COLO829 (cell line): ENCODE data around the gene PTGIR.

Experiments
- DNase-seq: peaks from one replicate; pipeline ENCODE4 v3.0.0; 2012; ENCODE audit warnings: low spot score

Gene PTGIR

DNA sequence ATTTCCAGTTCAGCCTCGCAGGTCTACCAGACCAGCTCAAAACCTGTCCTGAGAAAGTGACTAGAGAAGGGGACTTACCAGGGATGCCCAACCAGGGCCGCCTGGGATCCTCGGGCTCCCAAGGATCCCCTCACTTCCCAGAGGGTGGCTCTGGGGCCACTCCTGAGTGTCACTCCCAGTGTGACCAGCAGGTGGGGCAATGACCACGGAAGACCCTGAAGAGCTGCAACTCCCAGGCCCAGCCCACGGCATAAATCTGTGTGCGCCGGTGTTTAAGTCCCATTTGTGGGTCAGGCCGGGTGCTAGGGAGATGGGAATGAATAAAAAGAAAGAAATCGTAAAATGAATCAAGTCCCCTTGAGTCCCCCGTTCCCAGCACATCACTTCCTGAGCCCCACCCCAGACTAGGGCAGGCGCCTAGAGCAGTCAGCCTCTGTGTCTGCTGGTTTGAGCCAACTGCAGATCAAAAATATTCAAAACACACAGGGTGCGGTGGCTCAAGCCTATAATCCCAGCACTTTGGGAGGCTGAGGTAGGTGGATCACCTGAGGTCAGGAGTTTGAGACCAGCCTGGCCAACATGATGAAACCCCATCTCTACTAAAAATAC, 10.7 kb downstream of the PTGIR start:
- DNase-seq, result peak; percentile 86

DNA sequence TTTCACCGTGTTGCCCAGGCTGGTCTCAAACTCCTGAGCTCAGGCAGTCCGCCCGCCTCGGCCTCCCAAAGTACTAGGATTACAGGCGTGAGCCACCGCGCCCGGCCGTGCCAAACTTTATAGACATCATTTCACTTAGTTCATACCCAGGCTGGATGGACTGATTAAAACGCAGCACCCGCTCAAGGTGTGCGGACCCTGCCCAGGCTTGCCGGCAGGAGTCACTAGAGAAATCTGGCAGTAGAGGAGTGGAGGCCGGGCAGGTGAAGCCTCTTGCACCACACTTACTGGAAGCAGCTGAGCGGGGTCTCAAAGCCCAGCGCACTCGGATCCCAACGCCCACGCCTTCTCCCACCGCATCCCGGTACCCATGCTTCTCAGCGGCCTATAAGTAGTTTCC, 11.4 kb downstream of the PTGIR start:
- DNase-seq, result no peak

DNA sequence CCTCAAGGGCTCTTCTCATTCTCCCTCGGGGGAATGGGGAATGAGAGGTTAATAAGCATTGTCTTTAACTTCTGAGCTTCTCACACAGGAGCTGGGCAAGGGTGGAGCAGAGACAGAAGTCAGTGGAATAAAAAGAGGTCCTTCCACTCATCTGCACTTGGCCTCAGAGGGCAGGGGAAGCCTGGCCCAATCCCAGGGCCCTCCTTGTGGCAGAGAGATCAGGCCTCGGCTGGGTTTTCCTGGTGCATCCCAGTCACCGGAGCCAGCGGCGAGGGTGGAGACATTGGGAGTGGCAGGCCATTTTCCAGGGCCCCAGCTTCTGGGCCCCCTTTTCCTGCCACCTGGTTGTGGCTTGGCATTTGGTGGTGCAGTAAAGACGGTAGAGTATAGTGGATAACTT, 13.1 kb downstream of the PTGIR start:
- no peak for DNase-seq

DNA sequence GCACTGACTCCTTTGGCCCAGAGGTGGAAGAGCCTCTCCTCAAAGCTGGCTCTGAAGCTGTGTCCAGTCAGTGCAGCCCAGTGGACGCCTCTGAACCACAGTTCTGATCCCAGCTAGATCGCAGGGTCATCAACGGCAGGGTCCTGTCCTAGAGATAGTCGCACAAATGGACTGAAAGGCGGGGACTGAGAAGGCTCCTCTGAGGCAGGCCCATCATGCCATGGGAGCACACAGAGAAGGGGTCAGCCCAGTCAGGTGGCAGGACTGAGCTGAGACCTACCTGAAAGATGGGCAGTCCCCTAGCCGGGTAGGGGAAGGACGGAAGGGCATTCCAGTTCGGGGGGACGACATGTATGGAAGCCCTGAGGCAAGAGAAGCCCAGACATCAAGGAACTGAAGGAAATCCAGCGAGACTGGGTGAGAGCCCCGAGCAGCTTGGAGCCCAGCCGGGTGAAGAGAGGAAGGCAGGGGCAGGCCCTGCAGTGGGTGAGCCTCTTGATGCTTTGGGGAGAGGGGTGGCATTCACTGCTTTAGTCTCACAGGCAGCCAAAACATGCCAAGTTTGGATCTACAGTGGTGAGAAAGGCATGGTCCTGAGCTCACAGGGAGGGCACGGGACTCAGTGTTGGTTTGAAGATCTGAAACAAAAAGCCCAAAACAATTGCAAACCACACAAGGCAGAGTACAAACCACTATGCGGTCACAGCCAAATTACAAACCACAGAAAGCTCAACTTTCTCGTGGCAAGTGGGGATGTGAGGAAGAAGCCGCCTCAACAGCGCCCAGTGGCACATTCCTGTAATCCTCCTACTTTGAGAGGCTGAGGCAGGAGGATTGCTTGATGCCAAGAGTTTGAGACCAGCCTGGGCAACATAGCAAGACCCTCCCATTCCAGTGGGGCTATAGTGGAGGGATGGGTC, 13.8 kb downstream of the PTGIR start:
- DNase-seq, result no peak

DNA sequence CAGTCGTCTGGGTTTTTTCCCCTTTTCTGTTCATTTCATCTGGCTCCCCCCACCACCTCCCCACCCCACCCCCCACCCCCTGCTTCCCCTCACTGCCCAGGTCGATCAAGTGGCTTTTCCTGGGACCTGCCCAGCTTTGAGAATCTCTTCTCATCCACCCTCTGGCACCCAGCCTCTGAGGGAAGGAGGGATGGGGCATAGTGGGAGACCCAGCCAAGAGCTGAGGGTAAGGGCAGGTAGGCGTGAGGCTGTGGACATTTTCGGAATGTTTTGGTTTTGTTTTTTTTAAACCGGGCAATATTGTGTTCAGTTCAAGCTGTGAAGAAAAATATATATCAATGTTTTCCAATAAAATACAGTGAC, 14.5 kb downstream of the PTGIR start:
- DNase-seq, result no peak

DNA sequence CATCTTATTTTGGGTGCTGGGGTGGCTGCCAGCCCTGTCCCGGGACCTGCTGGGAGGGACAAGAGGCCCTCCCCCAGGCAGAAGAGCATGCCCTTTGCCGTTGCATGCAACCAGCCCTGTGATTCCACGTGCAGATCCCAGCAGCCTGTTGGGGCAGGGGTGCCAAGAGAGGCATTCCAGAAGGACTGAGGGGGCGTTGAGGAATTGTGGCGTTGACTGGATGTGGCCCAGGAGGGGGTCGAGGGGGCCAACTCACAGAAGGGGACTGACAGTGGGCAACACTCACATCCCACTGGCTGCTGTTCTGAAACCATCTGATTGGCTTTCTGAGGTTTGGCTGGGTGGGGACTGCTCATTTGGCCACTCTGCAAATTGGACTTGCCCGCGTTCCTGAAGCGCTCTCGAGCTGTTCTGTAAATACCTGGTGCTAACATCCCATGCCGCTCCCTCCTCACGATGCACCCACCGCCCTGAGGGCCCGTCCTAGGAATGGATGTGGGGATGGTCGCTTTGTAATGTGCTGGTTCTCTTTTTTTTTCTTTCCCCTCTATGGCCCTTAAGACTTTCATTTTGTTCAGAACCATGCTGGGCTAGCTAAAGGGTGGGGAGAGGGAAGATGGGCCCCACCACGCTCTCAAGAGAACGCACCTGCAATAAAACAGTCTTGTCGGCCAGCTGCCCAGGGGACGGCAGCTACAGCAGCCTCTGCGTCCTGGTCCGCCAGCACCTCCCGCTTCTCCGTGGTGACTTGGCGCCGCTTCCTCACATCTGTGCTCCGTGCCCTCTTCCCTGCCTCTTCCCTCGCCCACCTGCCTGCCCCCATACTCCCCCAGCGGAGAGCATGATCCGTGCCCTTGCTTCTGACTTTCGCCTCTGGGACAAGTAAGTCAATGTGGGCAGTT, 15.1 kb downstream of the PTGIR start:
- no peak for DNase-seq

DNA sequence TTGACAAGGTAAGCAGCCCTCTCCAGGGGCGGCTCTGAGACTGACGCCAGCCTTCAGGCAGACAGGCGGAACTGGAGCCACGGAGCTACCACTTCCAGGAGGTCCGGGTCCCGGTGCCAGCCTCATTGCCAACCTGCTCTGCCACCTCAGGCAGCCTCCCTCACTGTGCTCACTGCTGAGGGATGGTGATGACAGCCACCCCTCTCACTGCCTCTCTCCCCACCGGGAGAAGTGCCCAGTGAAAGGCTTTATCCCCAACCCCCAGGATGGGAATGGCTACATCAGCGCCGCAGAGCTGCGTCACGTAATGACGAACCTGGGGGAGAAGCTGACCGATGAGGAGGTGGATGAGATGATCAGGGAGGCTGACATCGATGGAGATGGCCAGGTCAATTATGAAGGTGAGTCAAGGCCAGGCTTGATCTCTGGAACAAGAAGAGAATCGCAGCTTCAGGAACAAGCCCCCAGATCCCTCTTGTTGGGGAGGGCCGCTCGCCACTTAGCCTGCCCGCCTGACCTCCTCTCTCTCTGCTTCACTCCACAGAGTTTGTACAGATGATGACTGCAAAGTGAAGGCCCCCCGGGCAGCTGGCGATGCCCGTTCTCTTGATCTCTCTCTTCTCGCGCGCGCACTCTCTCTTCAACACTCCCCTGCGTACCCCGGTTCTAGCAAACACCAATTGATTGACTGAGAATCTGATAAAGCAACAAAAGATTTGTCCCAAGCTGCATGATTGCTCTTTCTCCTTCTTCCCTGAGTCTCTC, 16.1 kb downstream of the PTGIR start:
- DNase-seq, result no peak

DNA sequence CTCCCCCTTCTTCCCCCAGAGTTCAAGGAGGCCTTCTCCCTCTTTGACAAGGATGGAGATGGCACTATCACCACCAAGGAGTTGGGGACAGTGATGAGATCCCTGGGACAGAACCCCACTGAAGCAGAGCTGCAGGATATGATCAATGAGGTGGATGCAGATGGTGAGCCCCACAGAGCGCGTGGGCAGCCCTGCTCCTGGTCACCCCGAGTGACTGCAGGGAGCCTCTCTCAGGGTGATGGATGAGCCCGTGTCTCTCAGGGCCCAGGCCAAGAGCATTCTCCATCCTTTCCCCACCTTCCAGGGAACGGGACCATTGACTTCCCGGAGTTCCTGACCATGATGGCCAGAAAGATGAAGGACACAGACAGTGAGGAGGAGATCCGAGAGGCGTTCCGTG, 16.7 kb downstream of the PTGIR start:
- DNase-seq, result no peak

DNA sequence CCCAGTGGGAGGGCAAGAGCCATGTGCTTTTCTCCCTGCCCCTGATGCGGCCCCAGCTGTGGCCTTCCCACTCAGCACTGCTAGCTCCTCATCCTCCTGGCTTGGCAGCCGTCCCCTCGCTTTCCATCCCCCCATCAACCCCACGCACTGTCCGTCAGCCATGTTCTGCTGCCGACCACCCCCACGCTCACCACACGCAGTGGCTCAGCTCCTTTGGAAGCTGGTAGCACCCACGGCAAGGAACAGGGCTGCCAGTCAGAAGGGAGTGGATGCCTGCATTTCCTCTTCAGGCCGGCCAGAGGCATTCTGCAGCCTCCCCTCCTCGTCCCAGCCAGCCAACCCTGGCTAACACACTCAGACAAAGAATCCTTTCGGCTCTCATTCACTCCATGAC, 17.4 kb downstream of the PTGIR start:
- DNase-seq, result no peak

DNA sequence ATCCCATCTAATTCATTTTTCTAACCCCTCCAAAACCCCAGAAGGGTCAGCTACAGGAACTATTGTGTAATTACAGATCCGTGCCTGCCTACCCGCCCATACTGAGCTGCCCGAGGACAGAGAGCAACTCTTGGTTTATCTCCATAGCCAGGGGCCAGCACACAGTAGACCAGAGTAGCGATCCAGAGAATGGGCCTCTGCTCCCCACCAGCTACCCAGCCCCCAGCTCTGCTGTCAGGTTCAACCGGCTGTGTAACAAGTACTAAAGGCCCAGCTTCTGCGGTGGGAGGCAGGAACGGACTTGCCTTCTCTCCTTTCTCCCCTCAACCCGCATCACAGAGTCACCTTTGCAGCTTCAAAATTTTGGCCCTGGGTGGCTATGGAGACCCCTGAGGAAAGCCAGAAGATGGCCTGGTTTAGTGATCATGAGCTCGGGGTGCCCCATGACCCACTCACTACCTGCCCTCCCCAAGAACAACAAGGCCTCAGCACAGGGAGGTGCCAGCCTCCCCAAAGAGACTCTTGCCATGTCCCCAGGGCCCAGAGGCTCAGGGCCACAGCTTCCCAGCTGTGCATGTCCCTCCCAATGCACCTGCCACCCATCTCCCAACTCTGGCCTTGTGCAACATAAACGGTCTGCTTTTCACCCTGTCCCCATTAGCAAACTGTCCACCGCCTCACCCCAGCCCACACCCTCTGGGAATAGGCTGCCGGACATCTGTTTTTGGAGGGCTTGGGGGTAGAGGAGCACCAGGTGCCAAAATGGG, 18.0 kb downstream of the PTGIR start:
- DNase-seq, result no peak

DNA sequence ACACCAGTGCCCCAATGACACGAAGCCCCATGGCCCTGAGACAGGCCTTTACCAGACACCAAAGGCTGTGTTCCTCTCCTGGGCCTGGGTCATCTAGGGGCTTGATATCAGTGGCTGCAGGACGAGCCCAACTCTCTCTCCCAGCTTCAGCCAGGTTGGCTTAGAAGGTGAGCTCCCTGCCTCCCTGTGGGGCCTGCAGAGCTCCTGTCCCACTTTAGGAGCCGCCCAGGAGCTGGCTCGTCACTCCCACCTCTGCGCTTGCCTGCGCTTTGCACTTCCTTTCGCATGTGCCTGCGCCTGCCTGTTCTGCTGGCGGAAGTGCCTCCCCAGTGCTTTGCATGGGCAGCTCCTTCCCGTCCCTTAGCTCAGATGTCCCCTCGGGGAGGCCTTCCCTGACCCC, 18.9 kb downstream of the PTGIR start:
- DNase-seq, result no peak

DNA sequence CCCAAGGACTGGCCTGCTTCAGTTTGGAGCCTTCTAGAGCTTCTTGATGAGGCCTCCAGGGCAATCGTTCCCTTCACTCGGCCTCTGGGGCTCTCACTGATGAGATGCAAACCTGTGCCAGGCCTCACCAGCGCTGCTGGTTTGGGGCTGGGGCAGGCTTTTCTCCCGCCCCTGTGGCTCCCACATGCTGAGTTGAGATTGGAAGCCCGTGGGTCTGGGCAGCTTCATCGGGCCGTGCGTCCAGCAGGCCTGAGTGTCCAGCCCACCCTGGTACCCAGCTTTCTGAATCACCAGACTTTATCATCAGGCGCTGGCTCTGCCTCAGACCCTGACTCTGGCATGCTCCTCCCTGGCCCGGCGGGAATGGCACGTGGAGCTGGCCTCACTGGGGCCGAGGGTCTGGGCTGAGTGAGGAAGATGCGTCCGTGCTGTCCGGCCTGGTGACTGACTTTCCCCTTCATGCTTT, 19.5 kb downstream of the PTGIR start:
- DNase-seq, result no peak

DNA sequence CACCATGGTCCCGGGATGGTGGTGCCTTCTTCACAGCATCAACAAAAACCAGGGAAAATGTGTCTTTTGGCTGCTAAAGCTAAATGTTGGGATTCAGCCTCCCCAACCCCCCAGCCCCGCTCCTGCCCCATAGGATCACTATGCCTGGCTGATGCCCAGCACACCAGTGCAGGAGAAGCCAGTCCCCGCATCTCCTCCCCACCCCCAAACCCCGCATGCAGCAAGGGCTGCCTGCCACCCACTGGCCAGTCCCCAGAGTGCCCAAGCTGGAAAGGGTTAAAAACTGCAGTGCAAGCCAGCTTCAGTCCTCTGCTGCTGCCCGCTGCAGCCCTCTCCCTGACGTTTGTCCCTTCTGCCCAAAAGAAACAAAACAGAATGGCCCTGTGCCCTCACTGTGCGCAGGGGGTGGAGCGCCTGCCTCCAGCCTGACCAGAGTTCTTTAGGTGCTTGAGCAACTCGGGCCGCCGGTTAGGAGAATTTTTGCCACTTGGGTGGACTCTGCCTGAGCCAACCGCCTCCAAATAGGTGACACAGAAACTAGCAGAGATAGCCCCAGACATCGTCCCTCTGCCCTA, 20.0 kb downstream of the PTGIR start:
- no peak for DNase-seq

DNA sequence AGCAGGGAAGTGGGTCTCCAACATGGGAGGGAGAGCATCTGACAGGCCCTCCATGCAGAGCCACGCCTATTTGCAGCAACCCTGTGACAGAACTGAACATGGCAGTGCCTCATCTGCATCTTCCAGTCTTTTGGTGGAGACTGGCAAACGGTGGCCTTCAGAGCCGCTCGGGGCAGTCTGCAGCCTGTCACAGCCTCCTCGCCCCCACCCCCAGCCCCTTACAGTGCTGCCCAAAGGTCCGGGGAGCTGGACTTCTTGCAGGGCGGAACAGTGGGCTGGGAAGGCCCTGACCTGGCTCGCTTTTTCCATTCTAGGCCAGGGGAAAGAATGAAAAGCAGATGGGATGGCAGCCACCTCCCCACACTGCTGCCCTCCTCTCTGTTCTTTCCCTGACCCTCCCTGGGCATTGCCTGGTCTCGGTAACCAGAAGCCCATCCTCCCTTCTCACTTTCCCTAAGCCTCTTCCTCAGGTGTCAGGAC, 21.1 kb downstream of the PTGIR start:
- no peak for DNase-seq

DNA sequence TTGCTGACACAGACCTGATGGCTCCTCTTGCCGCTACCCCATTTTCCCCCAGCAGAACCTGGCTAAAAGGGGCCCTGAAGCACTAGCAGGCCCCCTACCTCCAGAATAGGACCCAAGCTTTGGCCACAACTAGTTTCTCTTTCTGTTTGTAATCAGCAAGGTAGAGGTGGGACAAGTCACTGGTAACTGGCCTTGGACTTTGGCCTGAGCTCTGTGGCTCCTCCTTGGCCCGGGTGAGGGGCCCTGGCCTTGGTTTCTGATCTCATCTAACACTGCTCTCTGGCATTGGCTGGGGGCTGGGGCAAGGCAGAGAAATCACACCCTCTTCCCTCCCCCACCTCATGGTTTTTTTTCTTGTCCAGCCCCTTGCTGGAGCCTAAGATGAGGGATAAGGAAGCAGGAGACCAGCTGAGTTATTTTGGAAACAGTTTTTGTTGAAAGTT, 21.7 kb downstream of the PTGIR start:
- no peak for DNase-seq

DNA sequence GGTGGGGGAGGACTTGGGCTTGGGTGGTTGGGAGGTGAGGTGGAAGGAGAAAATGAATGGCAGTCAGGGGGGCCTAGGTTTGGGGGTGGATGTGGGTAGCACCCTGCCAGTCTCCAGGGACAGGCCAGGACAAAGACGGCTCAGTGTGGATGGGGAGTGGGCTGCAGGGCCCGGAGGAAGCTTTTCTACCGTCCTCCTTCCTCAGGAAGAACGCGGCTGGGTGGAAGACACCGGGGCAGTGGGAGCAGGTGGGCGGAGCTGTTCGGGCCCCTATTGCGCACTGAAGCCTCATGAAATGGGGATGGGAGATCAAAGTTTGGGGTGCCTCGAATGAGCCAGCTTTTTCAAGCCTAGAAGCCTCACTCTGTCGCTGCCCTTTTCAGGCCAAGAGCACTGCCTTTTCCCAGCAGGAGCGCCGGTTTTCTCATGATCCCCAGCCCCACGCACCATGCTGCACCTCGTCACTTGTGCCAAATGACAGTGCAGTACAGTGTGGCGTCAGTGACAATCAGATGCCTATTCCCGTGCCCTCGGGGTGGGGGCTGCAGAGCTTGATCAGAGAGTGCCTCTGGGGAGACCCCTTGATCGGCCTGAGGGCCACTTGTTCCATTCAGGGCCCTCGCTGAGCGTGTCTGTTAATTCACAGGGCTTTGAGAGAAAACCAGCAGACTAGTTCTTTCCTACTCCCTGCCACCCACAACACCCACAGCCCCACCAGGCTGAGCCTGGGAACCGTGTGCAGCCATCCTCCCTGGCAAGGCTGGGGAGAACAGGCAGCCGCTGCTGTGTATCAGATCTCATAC, 22.3 kb downstream of the PTGIR start:
- no peak for DNase-seq

DNA sequence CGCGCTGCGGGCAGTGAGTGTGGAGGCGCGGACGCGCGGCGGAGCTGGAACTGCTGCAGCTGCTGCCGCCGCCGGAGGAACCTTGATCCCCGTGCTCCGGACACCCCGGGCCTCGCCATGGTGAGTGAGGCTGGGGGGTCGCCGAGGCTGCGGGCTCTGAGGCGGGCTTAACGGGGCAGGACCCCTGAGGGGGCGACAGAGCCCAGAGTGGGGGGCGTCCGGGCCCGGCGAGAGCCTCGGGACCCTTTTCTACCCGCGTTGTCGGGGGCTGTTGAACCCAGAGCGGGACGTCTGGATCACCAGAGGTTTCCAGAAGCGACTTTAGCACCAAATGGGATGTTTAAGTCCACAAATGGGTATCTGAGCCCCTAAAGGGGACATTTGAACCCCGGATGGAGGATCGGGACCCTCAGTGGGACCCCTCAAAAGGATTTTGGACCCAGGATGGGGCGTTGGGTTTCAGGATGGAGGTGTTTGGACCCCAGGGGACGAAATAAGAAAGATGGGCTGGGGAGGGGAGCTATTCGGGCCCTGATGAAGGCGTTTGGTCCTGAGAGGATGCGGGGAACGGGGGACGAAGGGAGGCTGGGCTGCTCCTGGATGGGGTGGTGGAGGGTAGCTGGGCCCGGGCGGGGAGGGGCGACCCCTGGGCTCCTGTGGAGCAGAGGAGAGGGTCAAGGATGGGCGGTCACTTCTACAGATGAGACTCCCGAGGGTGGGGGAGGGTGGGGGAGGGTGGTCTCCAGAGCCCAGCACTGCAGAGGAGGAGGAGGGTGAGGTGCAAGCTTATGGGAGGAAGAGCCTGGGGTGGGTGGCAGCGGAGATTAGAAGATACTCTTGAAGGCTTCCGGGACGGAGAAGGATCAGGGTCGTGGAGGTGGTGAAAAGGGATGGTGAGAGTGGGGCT, 23.3 kb downstream of the PTGIR start, which contains the start of gene CALM3:
TSS of gene CALM3 (plus strand) at position 13 of the 907 bp plus-strand sequence. CDS start at position 118, 105 bp downstream.
- no peak for DNase-seq
